Esophagus squamous epithelium (tissue), 4 donors: ENCODE results near the gene ESRP2.

Source experiments
- POLR2A ChIP-seq, 4 donors: fragments of 450-650 bp; IDR thresholded peaks; one replicate each; pipeline ENCODE4 v1.6.1; 2017; ENCODE audit warnings: antibody characterized with exemption in 4 of 4, mild to moderate bottlenecking in 4 of 4, moderate library complexity in 3 of 4
- TF ChIP-seq, protein P1 (sequence below), 6 experiments: fragments of 450-650 bp in 4 of 6; fragments of 200-600 bp in 2 of 6; sonication (generic) in 2 of 6; IDR thresholded peaks; one replicate each; pipeline ENCODE4 v1.5.1; 2016 to 2019; ENCODE audit warnings: antibody characterized with exemption in 6 of 6, mild to moderate bottlenecking in 4 of 6, moderate library complexity in 4 of 6

DNA sequence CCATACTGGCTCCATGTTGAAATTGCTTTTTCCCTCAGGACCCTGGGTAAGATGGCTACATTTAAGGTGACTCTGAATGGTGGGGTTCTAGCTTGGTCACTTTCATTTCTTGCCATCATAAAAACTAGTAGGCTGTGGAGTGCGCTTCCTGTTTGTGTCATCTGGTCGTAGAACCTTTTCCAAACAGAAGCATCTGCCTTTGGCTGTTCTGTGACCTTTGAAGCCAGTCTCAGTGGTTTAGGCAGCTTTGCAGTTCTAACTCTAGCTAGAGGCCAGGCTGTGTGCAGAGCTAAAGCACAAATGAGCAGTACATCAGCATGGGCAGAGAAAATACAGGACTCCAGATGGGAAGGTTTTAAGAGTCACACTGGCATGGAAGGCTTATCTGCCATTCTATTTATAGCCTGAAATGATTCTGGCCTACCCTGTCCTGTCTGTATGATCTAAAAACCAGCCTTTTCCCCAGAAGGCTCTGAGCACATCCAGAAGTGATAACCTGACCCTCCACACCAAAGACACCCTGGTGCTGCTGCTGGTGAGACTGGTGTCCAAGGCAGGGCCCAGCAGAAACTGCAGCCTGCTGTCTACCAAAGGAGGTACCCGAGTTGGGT is 8.6 kb downstream of the ESRP2 start:
- no peak for TF ChIP-seq POLR2A (IDR thresholded peaks at IDR 0.05)
- TF ChIP-seq, protein P1, sequence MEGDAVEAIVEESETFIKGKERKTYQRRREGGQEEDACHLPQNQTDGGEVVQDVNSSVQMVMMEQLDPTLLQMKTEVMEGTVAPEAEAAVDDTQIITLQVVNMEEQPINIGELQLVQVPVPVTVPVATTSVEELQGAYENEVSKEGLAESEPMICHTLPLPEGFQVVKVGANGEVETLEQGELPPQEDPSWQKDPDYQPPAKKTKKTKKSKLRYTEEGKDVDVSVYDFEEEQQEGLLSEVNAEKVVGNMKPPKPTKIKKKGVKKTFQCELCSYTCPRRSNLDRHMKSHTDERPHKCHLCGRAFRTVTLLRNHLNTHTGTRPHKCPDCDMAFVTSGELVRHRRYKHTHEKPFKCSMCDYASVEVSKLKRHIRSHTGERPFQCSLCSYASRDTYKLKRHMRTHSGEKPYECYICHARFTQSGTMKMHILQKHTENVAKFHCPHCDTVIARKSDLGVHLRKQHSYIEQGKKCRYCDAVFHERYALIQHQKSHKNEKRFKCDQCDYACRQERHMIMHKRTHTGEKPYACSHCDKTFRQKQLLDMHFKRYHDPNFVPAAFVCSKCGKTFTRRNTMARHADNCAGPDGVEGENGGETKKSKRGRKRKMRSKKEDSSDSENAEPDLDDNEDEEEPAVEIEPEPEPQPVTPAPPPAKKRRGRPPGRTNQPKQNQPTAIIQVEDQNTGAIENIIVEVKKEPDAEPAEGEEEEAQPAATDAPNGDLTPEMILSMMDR (IDR thresholded peaks at IDR 0.05): no peak
